Mucosa of rectum (tissue), 2 donors: ENCODE results near the gene COQ8A.

Experiments
- H3K27ac ChIP-seq, 2 donors: one replicate each; pipeline ENCODE4 v1.7.0; 2013; ENCODE audit warnings: inconsistent platforms in 2 of 2, low read depth in 2 of 2, low read length in 2 of 2
- H3K27me3 ChIP-seq, 2 donors: one replicate each; pipeline ENCODE4 v1.7.0; 2013; ENCODE audit warnings: low read length in 2 of 2; ENCODE audit not compliant: control insufficient read depth in 2 of 2, insufficient read depth in 2 of 2
- H3K36me3 ChIP-seq, 2 donors: one replicate each; pipeline ENCODE4 v1.7.0; 2013; ENCODE audit warnings: low read length in 2 of 2; ENCODE audit not compliant: control insufficient read depth in 2 of 2, insufficient read depth in 2 of 2
- H3K4me1 ChIP-seq, 2 donors: one replicate each; pipeline ENCODE4 v1.7.0; 2013; ENCODE audit warnings: low read length in 2 of 2, mild to moderate bottlenecking in 1 of 2; ENCODE audit not compliant: control insufficient read depth in 2 of 2, insufficient read depth in 2 of 2
- H3K4me3 ChIP-seq, 2 donors: one replicate each; pipeline ENCODE4 v1.7.0; 2013; ENCODE audit warnings: low read length in 2 of 2
- H3K9ac ChIP-seq, 2 donors: one replicate each; pipeline ENCODE4 v1.7.0; 2013; ENCODE audit warnings: low read length in 2 of 2, low read depth in 1 of 2, mild to moderate bottlenecking in 1 of 2
- H3K9me3 ChIP-seq, 2 donors: one replicate each; pipeline ENCODE4 v1.7.0; 2013; ENCODE audit warnings: low read length in 2 of 2; ENCODE audit not compliant: control insufficient read depth in 2 of 2
- donor health status: healthy.
- donor health status: Normal muscosa, but diverticular disease.

Gene COQ8A

DNA sequence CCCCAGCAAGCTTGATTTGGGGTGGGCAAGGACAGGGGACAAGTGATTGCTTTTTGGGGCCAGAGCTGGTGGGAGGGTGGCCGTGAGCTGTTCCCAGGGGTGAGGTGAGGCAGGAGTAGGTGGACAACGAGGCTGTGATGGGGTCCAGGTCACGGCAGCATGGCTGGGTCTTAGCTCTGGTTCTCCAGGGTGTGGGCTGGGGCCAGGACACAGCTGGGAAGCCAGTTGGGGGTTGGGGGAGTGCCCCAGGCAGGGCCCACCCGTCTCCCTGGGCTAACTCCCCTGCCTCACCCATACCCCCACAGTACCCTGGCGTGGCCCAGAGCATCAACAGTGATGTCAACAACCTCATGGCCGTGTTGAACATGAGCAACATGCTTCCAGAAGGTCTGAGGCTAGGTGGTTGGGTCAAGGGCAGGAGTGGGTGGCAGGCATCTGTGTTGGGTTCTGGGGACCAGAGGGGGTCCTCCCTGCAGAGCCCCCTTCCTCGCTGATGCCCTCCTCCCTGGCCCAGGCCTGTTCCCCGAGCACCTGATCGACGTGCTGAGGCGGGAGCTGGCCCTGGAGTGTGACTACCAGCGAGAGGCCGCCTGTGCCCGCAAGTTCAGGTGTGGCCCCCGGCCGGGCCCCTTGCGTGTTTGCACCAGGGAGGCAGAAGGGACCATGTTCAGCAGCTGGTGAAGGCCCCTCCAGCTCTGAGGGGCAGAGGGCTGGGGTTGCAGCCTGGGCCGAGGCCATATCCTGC, 43.3 kb downstream of the COQ8A start:
- H3K27ac ChIP-seq: no peak overlapping the region
- no peak overlapping the region for H3K9ac ChIP-seq
- H3K4me3 ChIP-seq: no peak overlapping the region
- H3K4me1 ChIP-seq: peaks cover 10 to 14% of the 10 kb centered on the region in 2 donors
- H3K27me3 ChIP-seq: no peaks in the 10 kb centered on the region
- H3K9me3 ChIP-seq: no peaks in the 10 kb centered on the region
- H3K36me3 ChIP-seq: peaks cover 11 to 42% of the 10 kb centered on the region in 2 donors

DNA sequence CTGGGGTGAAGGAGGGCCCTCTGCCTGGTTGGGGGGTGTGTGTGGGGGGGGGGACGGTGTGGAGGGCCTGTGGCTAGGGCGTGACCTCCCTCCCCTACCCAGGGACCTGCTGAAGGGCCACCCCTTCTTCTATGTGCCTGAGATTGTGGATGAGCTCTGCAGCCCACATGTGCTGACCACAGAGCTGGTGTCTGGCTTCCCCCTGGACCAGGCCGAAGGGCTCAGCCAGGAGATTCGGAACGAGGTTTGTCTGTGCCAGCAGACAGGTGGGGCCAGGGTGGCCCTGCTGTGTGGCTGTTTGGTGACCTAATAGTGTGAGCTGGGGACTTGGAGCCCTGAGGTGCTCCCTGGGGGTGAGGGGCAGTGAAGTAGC, 43.9 kb downstream of the COQ8A start:
- Histone ChIP-seq H3K4me3 (no peak overlapping the region), H3K9me3 (no peaks in the 10 kb centered on the region), H3K36me3 (peaks cover 11 to 38% of the 10 kb centered on the region in 2 donors), H3K27me3 (no peaks in the 10 kb centered on the region), H3K4me1 (peaks cover 16 to 20% of the 10 kb centered on the region in 2 donors), H3K9ac (no peak overlapping the region), H3K27ac (no peak overlapping the region)

- Histone ChIP-seq H3K36me3 (peaks cover 11 to 38% of the 10 kb centered on the region in 2 donors), H3K4me3 (no peak overlapping the region)
Observed at GRCh38 chr1:226984521-226985238, 44.6 kb downstream of the COQ8A start.

DNA sequence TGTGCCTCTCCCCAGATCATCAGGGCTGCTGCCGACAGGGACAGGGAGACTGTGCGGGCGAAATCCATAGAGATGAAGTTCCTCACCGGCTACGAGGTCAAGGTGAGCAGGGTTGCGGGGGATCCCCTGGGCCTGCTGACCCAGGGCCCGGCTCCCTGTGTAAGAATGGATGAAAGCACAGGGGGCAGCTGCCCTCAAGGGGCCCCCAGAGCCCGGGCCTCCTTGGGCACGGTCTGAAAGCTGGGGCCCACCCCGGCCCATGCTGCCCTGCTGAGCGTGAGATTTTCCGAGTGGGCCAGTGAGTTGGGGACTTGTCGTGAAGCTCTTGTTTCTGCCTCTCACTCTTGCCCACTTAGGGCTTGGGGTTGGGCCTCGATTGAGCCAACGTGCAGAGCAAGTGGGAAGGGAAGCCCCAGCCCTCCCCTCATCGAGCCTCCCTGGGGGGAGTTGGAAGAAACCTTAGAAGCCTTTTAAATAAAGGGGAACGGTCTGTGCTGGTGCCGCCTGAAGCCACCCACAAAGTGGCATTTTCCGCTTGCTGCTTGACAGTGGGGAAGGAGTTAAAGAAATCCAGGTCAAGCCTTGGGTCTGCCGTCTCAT, 45.2 kb downstream of the COQ8A start:
- H3K4me1 ChIP-seq: peaks cover 29 to 33% of the 10 kb centered on the region in 2 donors
- H3K36me3 ChIP-seq: peaks cover 11 to 37% of the 10 kb centered on the region in 2 donors
- H3K9ac ChIP-seq: no peak overlapping the region

More at GRCh38 chr1:226984521-226985238, 44.6 kb downstream of the COQ8A start:
- Histone ChIP-seq H3K9me3 (no peaks in the 10 kb centered on the region), H3K27me3 (no peaks in the 10 kb centered on the region), H3K27ac (no peak overlapping the region), H3K4me1 (peaks cover 23 to 27% of the 10 kb centered on the region in 2 donors), H3K9ac (no peak overlapping the region)

DNA sequence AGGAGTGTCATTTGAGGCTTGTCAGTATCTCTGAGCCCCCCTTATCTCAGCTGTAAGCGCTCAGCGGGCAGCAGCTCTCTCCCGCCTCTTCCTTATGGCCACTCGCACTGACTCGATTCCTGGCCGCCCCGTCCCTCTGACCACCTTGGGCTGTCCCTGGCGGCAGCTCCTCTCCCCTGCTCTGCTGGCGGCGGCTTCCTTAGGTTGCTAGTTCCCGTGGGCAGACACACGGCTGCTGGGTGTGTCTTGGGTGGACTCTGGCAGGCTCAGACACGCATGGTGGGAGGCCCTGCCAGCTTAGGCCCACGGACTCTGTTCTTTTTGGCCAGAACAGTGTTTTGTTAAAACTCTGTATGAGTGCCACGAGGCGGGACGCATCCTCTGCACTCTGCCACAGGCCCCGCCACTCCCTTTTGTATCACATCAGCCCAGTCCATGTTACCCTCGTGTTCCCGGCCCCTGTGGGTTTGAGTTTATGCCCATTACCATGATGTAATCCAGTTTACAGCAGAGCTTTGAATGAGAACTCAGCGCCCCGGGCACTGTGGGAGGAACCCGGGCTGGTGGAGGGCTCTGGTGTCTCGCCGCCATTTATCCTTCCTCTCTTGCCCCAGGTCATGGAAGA, 45.9 kb downstream of the COQ8A start:
- H3K27ac ChIP-seq: no peak overlapping the region
- no peak overlapping the region for H3K4me3 ChIP-seq
- no peaks in the 10 kb centered on the region for H3K27me3 ChIP-seq
- H3K4me1 ChIP-seq: peaks cover 33 to 37% of the 10 kb centered on the region in 2 donors
- H3K9me3 ChIP-seq: no peaks in the 10 kb centered on the region
- peaks cover 11 to 37% of the 10 kb centered on the region in 2 donors for H3K36me3 ChIP-seq
- no peak overlapping the region for H3K9ac ChIP-seq

More for the DNA sequence above, 45.2 kb downstream of the COQ8A start:
- Histone ChIP-seq H3K27me3 (no peaks in the 10 kb centered on the region), H3K9me3 (no peaks in the 10 kb centered on the region), H3K4me3 (no peak overlapping the region), H3K27ac (no peak overlapping the region)

GRCh38 chr1:226986496-226987178, 46.5 kb downstream of the COQ8A start:
- peaks cover 11 to 37% of the 10 kb centered on the region in 2 donors for H3K36me3 ChIP-seq
- peak overlapping the region in 1 of 2 donors; percentile 43 for H3K27ac ChIP-seq
- H3K9me3 ChIP-seq: no peaks in the 10 kb centered on the region
- H3K4me1 ChIP-seq: peaks cover 33 to 37% of the 10 kb centered on the region in 2 donors
- no peaks in the 10 kb centered on the region for H3K27me3 ChIP-seq
- no peak overlapping the region for H3K9ac ChIP-seq
- H3K4me3 ChIP-seq: no peak overlapping the region

DNA sequence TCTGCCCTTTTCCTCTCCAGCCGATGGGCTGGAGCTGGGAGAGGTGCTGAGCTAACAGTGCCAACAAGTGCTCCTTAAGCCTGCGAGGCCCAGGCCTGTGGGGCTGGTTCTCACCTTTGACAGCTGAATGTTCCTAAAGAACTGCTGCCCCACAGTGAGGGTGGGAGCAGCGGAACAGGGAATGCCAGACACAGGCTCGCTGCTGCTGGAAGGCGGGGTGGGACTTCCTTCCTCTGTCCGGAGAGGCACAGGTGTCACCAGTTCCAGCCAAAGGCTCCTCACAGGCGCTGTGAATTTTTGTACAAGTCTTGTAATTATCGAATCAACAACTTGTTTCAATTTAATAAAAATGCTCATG, 47.1 kb downstream of the COQ8A start:
- peaks cover 11 to 37% of the 10 kb centered on the region in 2 donors for H3K36me3 ChIP-seq
- no peak overlapping the region for H3K4me3 ChIP-seq
- H3K27ac ChIP-seq: peak overlapping the region in 1 of 2 donors; percentile 43
- no peaks in the 10 kb centered on the region for H3K27me3 ChIP-seq
- H3K9ac ChIP-seq: no peak overlapping the region
- no peaks in the 10 kb centered on the region for H3K9me3 ChIP-seq
- peaks cover 33 to 37% of the 10 kb centered on the region in 2 donors for H3K4me1 ChIP-seq

GRCh38 chr1:226987623-226988333, 47.7 kb downstream of the COQ8A start:
- Histone ChIP-seq H3K4me3 (no peak overlapping the region), H3K9ac (peak overlapping the region in 1 of 2 donors; percentile 32), H3K4me1 (peaks cover 33 to 37% of the 10 kb centered on the region in 2 donors), H3K27me3 (no peaks in the 10 kb centered on the region), H3K27ac (peak overlapping the region; percentile 81 to 93), H3K36me3 (peaks cover 11 to 32% of the 10 kb centered on the region in 2 donors), H3K9me3 (no peaks in the 10 kb centered on the region)

- H3K9ac ChIP-seq: no peak overlapping the region
- H3K36me3 ChIP-seq: peaks cover 11 to 28% of the 10 kb centered on the region in 2 donors
- H3K27ac ChIP-seq: peak overlapping the region; percentile 81 to 93
Observed at GRCh38 chr1:226988334-226988666, 48.2 kb downstream of the COQ8A start.

More at GRCh38 chr1:226988334-226988666, 48.2 kb downstream of the COQ8A start:
- H3K27me3 ChIP-seq: no peaks in the 10 kb centered on the region
- peak overlapping the region in 1 of 2 donors; percentile 22 for H3K4me3 ChIP-seq
- peaks cover 33 to 37% of the 10 kb centered on the region in 2 donors for H3K4me1 ChIP-seq
- no peaks in the 10 kb centered on the region for H3K9me3 ChIP-seq
